Measurements from ENCODE around the gene PPAT.

GRCh38 chr4:56433280-56433679 lies 2.1 kb downstream of the PPAT start:
- TF ChIP-seq CTCF (IDR thresholded peaks at IDR 0.05) (no peak), POLR2A (IDR thresholded peaks at IDR 0.05) (no peak)
